GM12891 (cell line): ENCODE results near the gene TRIO.

Experiments
- PAX5 ChIP-seq: IDR thresholded peaks from 2 replicates; pipeline ENCODE4 v1.6.1; 2011; ENCODE audit warnings: low read length, moderate library complexity, mild to moderate bottlenecking; ENCODE audit not compliant: insufficient read depth, severe bottlenecking
- POLR2A ChIP-seq: IDR thresholded peaks from 2 replicates; pipeline ENCODE4 v1.6.1; 2011; ENCODE audit warnings: low read depth, low read length, control low read depth
- POLR2AphosphoS5 ChIP-seq: IDR thresholded peaks from 2 replicates; pipeline ENCODE4 v1.6.1; 2011; ENCODE audit warnings: low read depth, low read length, control low read depth

- no peak for TF ChIP-seq POLR2AphosphoS5
- TF ChIP-seq POLR2A, result no peak
- no peak for TF ChIP-seq PAX5
These were observed 8.3 kb downstream of the TRIO start for GRCh38 chr5:14151416-14151815.
